ENCODE results near the gene GRIK2.

DNA sequence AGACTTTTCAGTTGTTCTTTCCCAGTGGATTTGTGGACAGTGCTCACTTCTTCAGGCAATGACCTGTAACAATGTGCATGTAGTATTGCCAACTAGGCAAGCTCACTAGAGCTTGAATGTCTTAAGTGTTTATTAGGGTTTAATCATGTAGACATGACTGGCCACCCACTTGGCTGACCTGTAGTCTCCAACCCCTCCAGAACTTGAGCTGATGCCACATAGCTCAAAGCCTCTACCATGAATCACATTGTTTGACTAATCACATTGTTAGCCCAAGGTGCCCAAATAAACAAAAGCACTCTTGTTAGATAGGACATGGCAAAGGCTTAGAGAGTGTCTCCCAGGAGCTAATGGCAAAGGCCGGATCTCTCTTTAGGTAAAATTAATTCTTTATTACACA lies 272.7 kb downstream of the GRIK2 start:
- no peak for TF ChIP-seq POLR2A (IDR thresholded peaks at IDR 0.05; ENCODE audit: low read depth, low read length)
- TF ChIP-seq POLR2AphosphoS5 (IDR thresholded peaks at IDR 0.05; ENCODE audit: low read depth, low read length) = no peak
- no peak for TF ChIP-seq TAF1 (IDR thresholded peaks at IDR 0.05; ENCODE audit: borderline replicate concordance, low read depth, low read length)

Measured in GM12892 (cell line).